Hepatocyte (in vitro differentiated cells): ENCODE data around the gene ABCB11. TPM values are rescaled to one million over a fixed set of nuclear protein-coding genes. Genes with fewer than 3 reads are reported as not detected.
"Not testable (repeated sequence)": the region's sequence is repeated elsewhere in the genome, so short reads cannot be mapped to it uniquely, and the experiment has no call there.

ENCODE experiments used
- DNase-seq: peaks from one replicate; pipeline ENCODE4 v3.0.0-alpha.2; 2016; ENCODE audit warnings: low spot score
- H2AFZ ChIP-seq: fragments of 200-600 bp; sonication (generic); 2 replicates; pipeline ENCODE4 v1.6.0; 2016; ENCODE audit warnings: antibody characterized with exemption, mild to moderate bottlenecking
- H3K27ac ChIP-seq: fragments of 200-600 bp; sonication (generic); 2 replicates; pipeline ENCODE4 v1.5.1; 2016; ENCODE audit warnings: mild to moderate bottlenecking
- H3K27me3 ChIP-seq: fragments of 200-600 bp; sonication (generic); 2 replicates; pipeline ENCODE4 v1.6.1; 2016
- H3K36me3 ChIP-seq: fragments of 200-600 bp; sonication (generic); replicated peaks from 2 replicates; pipeline ENCODE4 v1.5.1; 2016; ENCODE audit warnings: low read depth; ENCODE audit not compliant: insufficient read depth
- H3K4me1 ChIP-seq: fragments of 200-600 bp; sonication (generic); 2 replicates; pipeline ENCODE4 v1.5.1; 2016; ENCODE audit warnings: mild to moderate bottlenecking, moderate library complexity; ENCODE audit not compliant: insufficient read depth
- H3K4me2 ChIP-seq: fragments of 200-600 bp; sonication (generic); 2 replicates; pipeline ENCODE4 v1.6.0; 2016
- H3K4me3 ChIP-seq: fragments of 200-600 bp; sonication (generic); 2 replicates; pipeline ENCODE4 v1.5.1; 2016; ENCODE audit warnings: mild to moderate bottlenecking
- H3K79me2 ChIP-seq: fragments of 200-600 bp; sonication (generic); 2 replicates; pipeline ENCODE4 v1.6.0; 2017; ENCODE audit warnings: mild to moderate bottlenecking
- H3K9me2 ChIP-seq: fragments of 200-600 bp; sonication (generic); replicated peaks from 2 replicates; pipeline ENCODE4 v1.6.0; 2017; ENCODE audit warnings: mild to moderate bottlenecking; ENCODE audit not compliant: insufficient read depth
- H3K9me3 ChIP-seq: fragments of 200-600 bp; sonication (generic); 2 replicates; pipeline ENCODE4 v1.5.1; 2016; ENCODE audit warnings: low read depth, mild to moderate bottlenecking
- H4K20me1 ChIP-seq: fragments of 200-600 bp; sonication (generic); 2 replicates; pipeline ENCODE4 v1.6.0; 2016; ENCODE audit warnings: mild to moderate bottlenecking; ENCODE audit not compliant: insufficient read depth, poor library complexity, severe bottlenecking
- EZH2 ChIP-seq: fragments of 200-600 bp; sonication (generic); IDR thresholded peaks from 2 replicates; pipeline ENCODE4 v1.6.1; 2016; ENCODE audit warnings: antibody characterized with exemption, mild to moderate bottlenecking, borderline replicate concordance
- EZH2phosphoT487 ChIP-seq: fragments of 200-600 bp; sonication (generic); IDR thresholded peaks from one replicate; pipeline ENCODE4 v1.6.1; 2018; ENCODE audit warnings: antibody characterized with exemption, mild to moderate bottlenecking, low read depth, moderate library complexity; ENCODE audit not compliant: unreplicated experiment, severe bottlenecking
- WGBS: methylation state at CpG from one replicate; pipeline ENCODE4 v1.1.6; 2016; ENCODE audit warnings: low lambda C conversion rate; ENCODE audit errors: missing lambda C conversion rate; 5-methylcytosine and 5-hydroxymethylcytosine counted together
- polyA plus RNA-seq: library from polyadenylated mRNA; unstranded; fragments of >200 nt; fragmentation: Nextera tagmentation; extraction: Ambion mirVana; gene quantifications from 2 replicates; pipeline ENCODE4 v1.2.1, GENCODE V29; 2016
- total RNA-seq: library from RNA; depleted of rRNA; stranded (reverse); fragments of >200 nt; gene quantifications from 2 replicates; pipeline ENCODE4 v1.2.3, GENCODE V29; 2014

The ABCB11 gene
- total and polyA plus RNA-seq, 2 experiments from 2014 or later, result 2.0 to 9.2 TPM

- TF ChIP-seq EZH2, result no peak
- no peak for TF ChIP-seq EZH2phosphoT487
- Histone ChIP-seq H3K36me3 (no peaks in the 10 kb centered on the region), H3K27me3 (no peaks in the 10 kb centered on the region), H3K4me2 (no peak overlapping the region), H2AFZ (no peak overlapping the region), H3K9me2 (no peaks in the 10 kb centered on the region), H4K20me1 (no peaks in the 10 kb centered on the region), H3K27ac (no peak overlapping the region), H3K9me3 (no peaks in the 10 kb centered on the region), H3K79me2 (no peaks in the 10 kb centered on the region), H3K4me3 (no peak overlapping the region), H3K4me1 (no peaks in the 10 kb centered on the region)
- WGBS, result 97% methylated on average over 6 of the region's 6 CpGs
- DNase-seq, result no peak
Observed at GRCh38 chr2:168874368-168875054, 156.6 kb downstream of the ABCB11 start.

- not testable (repeated sequence) for H2AFZ ChIP-seq, H3K27ac ChIP-seq, H3K4me3 ChIP-seq
Observed at GRCh38 chr2:168870824-168871223, 160.3 kb downstream of the ABCB11 start.

More at GRCh38 chr2:168870824-168871223, 160.3 kb downstream of the ABCB11 start:
- not testable (repeated sequence) for DNase-seq, H3K9me2 ChIP-seq, H3K9me3 ChIP-seq, H3K36me3 ChIP-seq, H3K4me1 ChIP-seq, H3K4me2 ChIP-seq, H4K20me1 ChIP-seq, H3K79me2 ChIP-seq, H3K27me3 ChIP-seq
- WGBS, result 93% methylated on average over 4 of the region's 4 CpGs

Other genes starting within 250 kb of the ABCB11 start
- gene NOSTRIN, start 228.7 kb downstream of the ABCB11 start, total RNA-seq, result 10.7 and 19.1 TPM in 2 replicates
- 5.8 and 10.1 TPM in 2 replicates for gene NOSTRIN, start 228.7 kb downstream of the ABCB11 start, polyA plus RNA-seq
- gene SPC25, start 140.9 kb downstream of the ABCB11 start, total RNA-seq, result 4.1 and 11.2 TPM in 2 replicates
- 8.1 and 8.3 TPM in 2 replicates for gene SPC25, start 140.9 kb downstream of the ABCB11 start, polyA plus RNA-seq
- not detected in 2 replicates for gene G6PC2, start 130.0 kb downstream of the ABCB11 start, total RNA-seq
- not detected in 2 replicates for gene G6PC2, start 130.0 kb downstream of the ABCB11 start, polyA plus RNA-seq
- 1.1 and 1.2 TPM in 2 replicates for gene DHRS9, start 38.2 kb upstream of the ABCB11 start, total RNA-seq
- 2.2 and 3.1 TPM in 2 replicates for gene DHRS9, start 38.2 kb upstream of the ABCB11 start, polyA plus RNA-seq